T-cell (primary cell): ENCODE results near the gene IMMP2L. TPM values are rescaled to one million over a fixed set of nuclear protein-coding genes. Genes with fewer than 3 reads are reported as not detected.

Experiments
- ATAC-seq, 4 experiments: fragments of 200-7000 bp in 3 of 4; fragments of 150-1000 bp in 1 of 4; cut with Tn5 transposase; replicated peaks in 1 of 4; 1 replicate in 3 of 4; 2 replicates in 1 of 4; pipeline ENCODE4 v1.10.0; 2021; ENCODE audit warnings: moderate library complexity in 3 of 4, mild to moderate bottlenecking in 2 of 4, moderate number of reproducible peaks in 1 of 4
- CTCF ChIA-PET, 2 donors: fragments of 300-600 bp; sonication (Branson Sonifier 250); formaldehyde crosslinking; loops; one replicate each; lab custom pipeline; 2022; ENCODE audit warnings: antibody characterized with exemption in 2 of 2; lab: Charles Lee
- POLR2A ChIA-PET, 2 donors: fragments of 300-600 bp; sonication (Branson Sonifier 250); formaldehyde crosslinking; loops; one replicate each; lab custom pipeline; 2022; ENCODE audit warnings: antibody characterized with exemption in 2 of 2; lab: Charles Lee
- DNase-seq, 35 experiments: peaks; one replicate each; pipeline versions ENCODE4 v3.0.0 to v3.0.0-alpha.2; 2013 to 2023
- H3K27ac ChIP-seq: one replicate; pipeline ENCODE4 v1.5.1; 2013; ENCODE audit warnings: low read length
- H3K27me3 ChIP-seq, 2 experiments: replicated peaks in 1 of 2; 1 replicate in 1 of 2; 2 replicates in 1 of 2; pipeline versions ENCODE4 v1.6.1 to v1.7.0; 2013; ENCODE audit warnings: low read length in 1 of 2, mixed read lengths in 1 of 2; ENCODE audit not compliant: control insufficient read depth in 2 of 2, insufficient read depth in 2 of 2; ENCODE audit errors: extremely low read depth in 1 of 2
- H3K36me3 ChIP-seq, 2 donors: 1 replicate in 1 of 2; 2 replicates in 1 of 2; pipeline versions ENCODE4 v1.6.1 to v1.7.0; 2013; ENCODE audit warnings: low read length in 1 of 2; ENCODE audit not compliant: control insufficient read depth in 2 of 2, insufficient read depth in 1 of 2; ENCODE audit errors: extremely low read depth in 1 of 2
- H3K4me1 ChIP-seq, 2 experiments: 1 replicate in 1 of 2; 2 replicates in 1 of 2; pipeline versions ENCODE4 v1.6.1 to v1.7.0; 2013; ENCODE audit warnings: low read length in 2 of 2, mixed read lengths in 1 of 2; ENCODE audit not compliant: insufficient read depth in 2 of 2, control insufficient read depth in 1 of 2; ENCODE audit errors: extremely low read depth in 1 of 2
- H3K4me3 ChIP-seq, 2 donors: 1 replicate in 1 of 2; 2 replicates in 1 of 2; pipeline versions ENCODE4 v1.5.1 to v1.7.0; 2013; ENCODE audit warnings: mild to moderate bottlenecking in 2 of 2, low read length in 1 of 2, moderate library complexity in 1 of 2; ENCODE audit not compliant: control insufficient read depth in 1 of 2; ENCODE audit errors: extremely low read depth in 1 of 2
- H3K9me3 ChIP-seq: 2 replicates; pipeline ENCODE4 v1.7.0; 2013
- H3K27ac Mint-ChIP-seq, 2 donors: one replicate each; pipeline ENCODE4 v1.8.0; 2020 to 2021; ENCODE audit warnings: mild to moderate bottlenecking in 2 of 2, mixed read lengths in 2 of 2
- H3K27me3 Mint-ChIP-seq, 2 donors: one replicate each; pipeline ENCODE4 v1.8.0; 2021 to 2022; ENCODE audit warnings: mixed read lengths in 2 of 2
- H3K36me3 Mint-ChIP-seq: one replicate; pipeline ENCODE4 v1.8.0; 2021; ENCODE audit warnings: mixed read lengths
- H3K4me1 Mint-ChIP-seq, 3 donors: one replicate each; pipeline ENCODE4 v1.8.0; 2020 to 2022; ENCODE audit warnings: mixed read lengths in 3 of 3, mild to moderate bottlenecking in 1 of 3
- H3K4me3 Mint-ChIP-seq, 3 donors: one replicate each; pipeline ENCODE4 v1.8.0; 2020 to 2022; ENCODE audit warnings: mild to moderate bottlenecking in 3 of 3, mixed read lengths in 3 of 3, moderate library complexity in 3 of 3
- H3K9me3 Mint-ChIP-seq, 3 donors: one replicate each; pipeline ENCODE4 v1.8.0; 2020 to 2022; ENCODE audit warnings: mixed read lengths in 3 of 3
- WGBS: methylation state at CpG from one replicate; pipeline ENCODE4 v1.1.5; 2013; ENCODE audit warnings: missing lambda C conversion rate; ENCODE audit not compliant: insufficient coverage; 5-methylcytosine and 5-hydroxymethylcytosine counted together
- total RNA-seq, 35 experiments: library from RNA in 6 of 35; stranded (reverse) in 6 of 35; fragments of 120-200 nt in 1 of 35; gene quantifications; one replicate each; pipeline versions ENCODE4 v1.2.1 to v1.2.4 and lab custom pipeline; 2013 to 2026

IMMP2L gene
- total RNA-seq, 5 donors from 2014 or later (not counting 1 experiment from before 2014, with no cell fraction given): 14.1 to 27.3 (median 21.7) TPM

DNA sequence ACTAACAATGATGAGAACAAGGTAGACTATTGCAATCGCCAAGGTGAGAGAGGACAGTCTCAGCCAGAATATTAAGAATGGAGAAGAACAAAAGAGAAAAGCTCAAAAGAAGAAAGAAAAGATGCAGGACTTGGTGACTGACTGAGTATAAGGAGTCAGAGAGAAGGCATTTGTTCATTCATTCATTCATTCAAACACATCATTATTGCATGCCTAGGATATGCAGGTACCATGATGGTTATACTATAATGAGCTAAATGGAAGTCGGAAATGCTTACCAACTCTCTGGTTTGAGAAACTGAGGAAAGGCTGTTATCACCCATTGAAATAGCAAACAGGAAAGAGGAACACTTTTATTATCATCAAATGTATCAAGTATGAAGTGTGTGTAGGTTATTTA lies 180.7 kb downstream of the IMMP2L start:
- Mint-ChIP-seq H3K36me3 (peaks cover 18% of the 10 kb centered on the region), H3K4me3 (no peak overlapping the region), H3K4me1 (no peaks in the 10 kb centered on the region), H3K27me3 (no peaks in the 10 kb centered on the region), H3K27ac (no peak overlapping the region), H3K9me3 (no peaks in the 10 kb centered on the region)
- Histone ChIP-seq H3K36me3 (no peaks in the 10 kb centered on the region), H3K4me3 (no peak overlapping the region), H3K4me1 (no peaks in the 10 kb centered on the region), H3K9me3 (no peaks in the 10 kb centered on the region), H3K27me3 (no peaks in the 10 kb centered on the region), H3K27ac (no peak overlapping the region)
- no peak for ATAC-seq
- WGBS: no CpG with 5 or more reads among the region's 2 CpGs
- CTCF ChIA-PET: no interaction called here
- no peak for DNase-seq
- POLR2A ChIA-PET: no interaction called here

DNA sequence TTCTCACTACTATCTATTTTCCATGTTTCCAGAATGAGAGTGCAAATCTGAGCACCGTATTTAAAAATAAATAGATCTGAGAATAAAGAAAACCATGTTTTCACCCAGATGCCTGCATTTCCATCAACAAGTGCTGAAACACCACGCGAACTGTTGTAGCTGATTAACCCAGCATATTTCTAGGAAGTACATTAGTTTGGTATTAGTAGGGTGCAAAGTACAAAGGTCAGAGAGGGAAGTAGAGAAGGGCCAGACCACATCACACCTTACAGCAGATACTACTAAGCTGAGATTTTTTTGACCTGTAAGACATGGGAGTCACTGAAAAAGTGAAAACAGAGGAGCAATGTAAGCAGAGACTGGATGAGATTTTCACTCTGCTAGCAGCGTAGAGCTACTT lies 181.3 kb downstream of the IMMP2L start:
- no peaks in the 10 kb centered on the region for H3K36me3 ChIP-seq
- CTCF ChIA-PET: no interaction called here
- no CpG with 5 or more reads among the region's 4 CpGs for WGBS
- H3K4me3 ChIP-seq: no peak overlapping the region
- no peak overlapping the region for H3K4me3 Mint-ChIP-seq
- H3K4me1 ChIP-seq: no peaks in the 10 kb centered on the region
- ATAC-seq (no peak), DNase-seq (no peak)
- no peaks in the 10 kb centered on the region for H3K4me1 Mint-ChIP-seq
- H3K9me3 ChIP-seq: no peaks in the 10 kb centered on the region
- H3K27ac ChIP-seq: no peak overlapping the region
- POLR2A ChIA-PET: interaction anchor here in 1 of 2 donors (0.6 kb wide), 1 partner anchor 362 kb away, joined by 3 read pairs; no protein-coding TSS in a partner anchor
- H3K27me3 Mint-ChIP-seq: no peaks in the 10 kb centered on the region
- H3K27ac Mint-ChIP-seq: no peak overlapping the region
- H3K27me3 ChIP-seq: no peaks in the 10 kb centered on the region
- H3K9me3 Mint-ChIP-seq: no peaks in the 10 kb centered on the region
- H3K36me3 Mint-ChIP-seq: peaks cover 15% of the 10 kb centered on the region

DNA sequence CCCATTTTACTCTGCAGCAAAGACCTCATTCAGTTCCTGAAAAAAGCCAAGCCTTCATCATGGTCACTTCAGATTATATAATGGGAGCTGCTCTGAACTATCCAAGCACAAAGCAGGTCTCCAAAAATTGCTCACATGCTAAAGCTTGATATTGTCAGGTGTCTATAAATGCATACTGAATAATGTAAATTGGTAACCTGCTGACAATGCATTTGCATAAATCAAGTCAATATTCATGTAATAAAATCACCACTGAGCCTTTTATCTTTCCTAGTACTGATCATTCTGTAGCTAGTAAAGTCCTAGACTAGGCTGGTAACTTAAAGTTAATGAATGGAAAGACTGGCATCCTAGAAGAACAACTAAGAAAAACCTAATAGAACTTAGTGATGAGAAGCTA lies 188.3 kb downstream of the IMMP2L start:
- H3K36me3 ChIP-seq: no peaks in the 10 kb centered on the region
- H3K36me3 Mint-ChIP-seq: peaks cover 3% of the 10 kb centered on the region
- ATAC-seq (no peak), DNase-seq (no peak)
- no peak overlapping the region for H3K4me3 Mint-ChIP-seq
- no peaks in the 10 kb centered on the region for H3K27me3 ChIP-seq
- H3K4me3 ChIP-seq: no peak overlapping the region
- CTCF ChIA-PET: no interaction called here
- H3K9me3 Mint-ChIP-seq: no peaks in the 10 kb centered on the region
- no peaks in the 10 kb centered on the region for H3K4me1 ChIP-seq
- POLR2A ChIA-PET: no interaction called here
- H3K27ac Mint-ChIP-seq: no peak overlapping the region
- no peak overlapping the region for H3K27ac ChIP-seq
- H3K9me3 ChIP-seq: no peaks in the 10 kb centered on the region
- H3K27me3 Mint-ChIP-seq: no peaks in the 10 kb centered on the region
- no peaks in the 10 kb centered on the region for H3K4me1 Mint-ChIP-seq

DNA sequence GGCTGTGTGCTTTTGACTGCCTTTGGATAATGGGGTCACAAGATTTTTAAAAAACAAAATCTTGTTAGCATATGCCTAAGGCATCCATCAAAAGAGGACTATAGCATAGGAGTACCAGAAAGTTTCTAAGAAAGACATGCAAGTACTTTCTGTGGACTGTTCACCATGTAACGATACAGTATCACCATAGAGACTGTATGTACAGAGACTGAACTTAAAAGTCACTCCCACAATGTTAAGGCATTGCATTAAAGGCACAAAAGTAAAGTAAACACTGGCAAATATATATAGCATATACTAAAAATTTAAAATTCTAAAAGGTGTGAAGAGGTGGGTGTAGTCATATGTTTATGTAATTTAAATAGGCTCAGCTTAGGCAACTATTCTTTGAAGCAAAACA lies 190.9 kb downstream of the IMMP2L start:
- H3K27me3 Mint-ChIP-seq: no peaks in the 10 kb centered on the region
- H3K4me3 Mint-ChIP-seq: no peak overlapping the region
- Histone ChIP-seq H3K27me3 (no peaks in the 10 kb centered on the region), H3K27ac (no peak overlapping the region), H3K4me3 (no peak overlapping the region), H3K36me3 (no peaks in the 10 kb centered on the region), H3K4me1 (no peaks in the 10 kb centered on the region), H3K9me3 (no peaks in the 10 kb centered on the region)
- WGBS: no CpG with 5 or more reads among the region's 1 CpG
- POLR2A ChIA-PET: no interaction called here
- H3K27ac Mint-ChIP-seq: no peak overlapping the region
- ATAC-seq (no peak), DNase-seq (no peak)
- no peaks in the 10 kb centered on the region for H3K9me3 Mint-ChIP-seq
- CTCF ChIA-PET: no interaction called here
- H3K36me3 Mint-ChIP-seq: peaks cover 5% of the 10 kb centered on the region
- H3K4me1 Mint-ChIP-seq: no peaks in the 10 kb centered on the region

DNA sequence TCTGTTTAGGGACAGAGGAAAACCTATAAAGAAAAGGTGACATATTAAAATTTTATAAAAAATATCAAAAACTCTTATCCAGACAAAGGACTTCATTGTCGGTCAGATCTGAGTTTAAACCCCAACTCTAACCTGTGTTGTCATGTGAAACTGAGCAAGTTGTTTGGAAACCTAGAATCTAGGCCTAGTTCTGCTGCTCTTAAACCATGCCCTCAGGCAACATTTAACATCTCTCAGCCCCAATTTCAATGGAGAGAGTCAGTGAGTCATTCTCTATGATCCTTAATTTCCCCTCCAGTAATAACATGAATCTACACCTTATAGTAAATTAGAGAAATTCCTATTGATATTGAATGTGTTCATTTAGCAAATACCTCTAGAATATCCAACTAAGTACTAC lies 192.3 kb downstream of the IMMP2L start:
- no peaks in the 10 kb centered on the region for H3K9me3 Mint-ChIP-seq
- no peaks in the 10 kb centered on the region for H3K27me3 ChIP-seq
- POLR2A ChIA-PET: no interaction called here

DNA sequence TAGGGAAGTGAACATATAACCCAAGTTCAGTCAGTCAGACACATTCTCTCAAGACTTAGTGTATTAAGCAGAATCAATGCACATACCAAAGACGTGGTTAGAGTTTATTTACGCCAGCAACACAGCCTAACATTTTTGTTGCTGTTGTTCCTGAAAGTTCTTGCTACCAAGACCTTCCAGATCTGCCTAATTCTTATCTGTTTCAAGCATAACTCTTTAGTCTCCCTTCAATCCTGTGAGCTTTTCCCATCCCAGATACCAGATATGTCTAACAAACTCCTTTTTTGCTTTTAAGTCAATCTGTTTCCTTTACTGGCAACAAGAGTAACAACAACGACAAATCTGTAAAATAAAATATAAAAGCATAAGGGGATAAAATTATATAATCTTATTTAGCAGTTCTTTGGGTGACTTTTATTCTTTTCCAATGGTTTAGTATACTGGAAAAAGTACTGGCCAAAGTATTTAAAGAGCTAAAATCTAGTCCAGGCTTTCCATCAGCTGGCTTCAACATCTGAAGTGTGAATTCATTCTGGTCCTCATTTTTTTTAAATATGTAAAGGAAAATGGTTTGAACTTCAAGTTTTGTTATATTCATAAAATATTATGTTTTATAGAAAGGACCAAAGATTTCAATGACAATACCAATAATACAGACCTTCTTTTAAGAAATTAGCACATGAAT lies 193.8 kb downstream of the IMMP2L start:
- 89% methylated on average over 2 of the region's 3 CpGs for WGBS
- DNase-seq: no peak
- ChIA-PET POLR2A (no interaction called here), CTCF (no interaction called here)
- no peak overlapping the region for H3K27ac Mint-ChIP-seq
- H3K4me1 ChIP-seq: no peaks in the 10 kb centered on the region
- H3K27ac ChIP-seq: no peak overlapping the region
- no peaks in the 10 kb centered on the region for H3K27me3 Mint-ChIP-seq
- H3K36me3 Mint-ChIP-seq: peaks cover 2% of the 10 kb centered on the region
- no peak overlapping the region for H3K4me3 ChIP-seq
- ATAC-seq: no peak
- no peaks in the 10 kb centered on the region for H3K9me3 ChIP-seq
- no peaks in the 10 kb centered on the region for H3K4me1 Mint-ChIP-seq
- no peaks in the 10 kb centered on the region for H3K36me3 ChIP-seq
- no peaks in the 10 kb centered on the region for H3K27me3 ChIP-seq
- H3K4me3 Mint-ChIP-seq: no peak overlapping the region
- H3K9me3 Mint-ChIP-seq: no peaks in the 10 kb centered on the region

More for the DNA sequence above, 192.3 kb downstream of the IMMP2L start:
- Histone ChIP-seq H3K4me3 (no peak overlapping the region), H3K36me3 (no peaks in the 10 kb centered on the region), H3K9me3 (no peaks in the 10 kb centered on the region), H3K4me1 (no peaks in the 10 kb centered on the region), H3K27ac (no peak overlapping the region)
- Mint-ChIP-seq H3K27me3 (no peaks in the 10 kb centered on the region), H3K4me3 (no peak overlapping the region), H3K36me3 (peaks cover 2% of the 10 kb centered on the region), H3K27ac (no peak overlapping the region), H3K4me1 (no peaks in the 10 kb centered on the region)
- CTCF ChIA-PET: no interaction called here
- ATAC-seq (no peak), DNase-seq (no peak)
- 83% methylated on average over 1 of the region's 1 CpG for WGBS

DNA sequence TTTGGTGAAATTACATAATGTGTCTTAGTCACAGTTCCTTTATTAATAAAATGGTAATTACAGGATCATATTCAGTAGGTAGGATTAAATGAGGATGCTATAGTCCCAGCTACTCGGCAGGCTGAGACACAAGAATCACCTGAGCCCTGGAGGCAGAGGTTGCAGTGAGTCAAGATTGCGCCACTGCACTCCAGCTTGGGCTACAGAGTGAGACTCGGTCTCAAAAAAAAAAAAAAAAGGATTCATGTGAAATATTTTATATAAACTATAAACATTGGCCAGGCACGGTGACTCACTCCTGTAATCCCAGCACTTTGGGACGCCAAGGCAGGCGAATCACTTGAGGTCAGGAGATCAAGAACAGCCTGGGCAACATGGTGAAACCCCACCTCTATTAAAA lies 197.9 kb downstream of the IMMP2L start:
- Mint-ChIP-seq H3K36me3 (peaks cover 9% of the 10 kb centered on the region), H3K27me3 (no peaks in the 10 kb centered on the region), H3K4me1 (no peaks in the 10 kb centered on the region), H3K27ac (no peak overlapping the region), H3K4me3 (no peak overlapping the region), H3K9me3 (no peaks in the 10 kb centered on the region)
- no peaks in the 10 kb centered on the region for H3K9me3 ChIP-seq
- no peak overlapping the region for H3K4me3 ChIP-seq
- no peaks in the 10 kb centered on the region for H3K27me3 ChIP-seq
- H3K36me3 ChIP-seq: no peaks in the 10 kb centered on the region
- no peak overlapping the region for H3K27ac ChIP-seq
- H3K4me1 ChIP-seq: no peaks in the 10 kb centered on the region
- DNase-seq (no peak), ATAC-seq (no peak)
- ChIA-PET POLR2A (interaction anchor here in 1 of 2 donors (0.7 kb wide), 1 partner anchor 71 kb away, joined by 4 read pairs; no protein-coding TSS in a partner anchor), CTCF (no interaction called here)
- WGBS: no CpG with 5 or more reads among the region's 6 CpGs
